HG03439 (cell line): ENCODE data around the gene ARHGAP30.
A peak's percentile ranks its signal among the peaks of the same experiment; 100 is the strongest.
"Not testable (repeated sequence)": the region's sequence is repeated elsewhere in the genome, so short reads cannot be mapped to it uniquely, and the experiment has no call there.

Experiments used
- ATAC-seq: cut with Tn5 transposase; IDR thresholded peaks from one replicate; pipeline ENCODE4 v1.9.1; 2021; ENCODE audit warnings: mild to moderate bottlenecking, moderate library complexity; ENCODE audit not compliant: unreplicated experiment

ARHGAP30 gene

GRCh38 chr1:161018631-161018930, 51.1 kb downstream of the ARHGAP30 start:
- ATAC-seq: no peak

GRCh38 chr1:161017756-161018630, 51.7 kb downstream of the ARHGAP30 start:
- no peak for ATAC-seq

- not testable (repeated sequence) for ATAC-seq
Measured at GRCh38 chr1:161017181-161017580, 52.5 kb downstream of the ARHGAP30 start.

- not testable (repeated sequence) for ATAC-seq
Measured at GRCh38 chr1:161016683-161017082, 53.0 kb downstream of the ARHGAP30 start.

GRCh38 chr1:161013488-161014230, 56.0 kb downstream of the ARHGAP30 start:
- ATAC-seq: peak; percentile 84

GRCh38 chr1:161013131-161013487, 56.6 kb downstream of the ARHGAP30 start:
- no peak for ATAC-seq

- ATAC-seq: no peak
Measured at GRCh38 chr1:161012420-161012819, 57.3 kb downstream of the ARHGAP30 start.

- no peak for ATAC-seq
Measured at GRCh38 chr1:161009602-161010211, 60.0 kb downstream of the ARHGAP30 start.

- ATAC-seq: no peak
Measured at GRCh38 chr1:161008869-161009510, 60.7 kb downstream of the ARHGAP30 start.

GRCh38 chr1:161007369-161007768, 62.3 kb downstream of the ARHGAP30 start:
- no peak for ATAC-seq

GRCh38 chr1:161006563-161006962, 63.1 kb downstream of the ARHGAP30 start:
- ATAC-seq: no peak

- ATAC-seq: no peak
Measured at GRCh38 chr1:161001525-161001924, 68.2 kb downstream of the ARHGAP30 start.

- no peak for ATAC-seq
Measured at GRCh38 chr1:161000736-161001480, 68.8 kb downstream of the ARHGAP30 start.

- no peak for ATAC-seq
Measured at GRCh38 chr1:160999376-160999775, 70.3 kb downstream of the ARHGAP30 start.

GRCh38 chr1:160997323-160998038, 72.2 kb downstream of the ARHGAP30 start:
- ATAC-seq: no peak
